ENCODE data around the gene SOAT1.

DNA sequence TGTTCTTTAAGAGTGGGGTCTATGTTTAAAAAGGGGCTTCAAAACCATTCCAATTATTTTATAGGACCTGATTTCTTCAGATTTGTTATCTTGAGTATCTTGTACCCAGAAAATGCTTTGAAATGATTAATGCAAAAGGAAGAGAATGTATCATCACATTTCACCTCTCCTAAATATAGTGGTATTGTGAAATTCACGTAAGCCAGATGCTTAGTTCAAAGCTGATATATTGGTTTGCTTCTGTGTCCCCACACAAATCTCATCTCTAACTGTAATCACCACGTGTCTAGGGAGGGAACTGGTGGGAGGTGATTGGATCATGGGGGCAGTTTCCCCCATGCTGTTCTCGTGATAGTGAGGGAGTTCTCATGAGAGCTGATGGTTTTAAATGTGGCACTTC, 8.5 kb downstream of the SOAT1 start:
- TF ChIP-seq, protein P1, sequence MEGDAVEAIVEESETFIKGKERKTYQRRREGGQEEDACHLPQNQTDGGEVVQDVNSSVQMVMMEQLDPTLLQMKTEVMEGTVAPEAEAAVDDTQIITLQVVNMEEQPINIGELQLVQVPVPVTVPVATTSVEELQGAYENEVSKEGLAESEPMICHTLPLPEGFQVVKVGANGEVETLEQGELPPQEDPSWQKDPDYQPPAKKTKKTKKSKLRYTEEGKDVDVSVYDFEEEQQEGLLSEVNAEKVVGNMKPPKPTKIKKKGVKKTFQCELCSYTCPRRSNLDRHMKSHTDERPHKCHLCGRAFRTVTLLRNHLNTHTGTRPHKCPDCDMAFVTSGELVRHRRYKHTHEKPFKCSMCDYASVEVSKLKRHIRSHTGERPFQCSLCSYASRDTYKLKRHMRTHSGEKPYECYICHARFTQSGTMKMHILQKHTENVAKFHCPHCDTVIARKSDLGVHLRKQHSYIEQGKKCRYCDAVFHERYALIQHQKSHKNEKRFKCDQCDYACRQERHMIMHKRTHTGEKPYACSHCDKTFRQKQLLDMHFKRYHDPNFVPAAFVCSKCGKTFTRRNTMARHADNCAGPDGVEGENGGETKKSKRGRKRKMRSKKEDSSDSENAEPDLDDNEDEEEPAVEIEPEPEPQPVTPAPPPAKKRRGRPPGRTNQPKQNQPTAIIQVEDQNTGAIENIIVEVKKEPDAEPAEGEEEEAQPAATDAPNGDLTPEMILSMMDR (conservative IDR thresholded peaks at IDR 0.05), result no peak
- no peak for TF ChIP-seq EZH2 (IDR thresholded peaks at IDR 0.05; ENCODE audit: low read depth)
